Measurements from ENCODE around the gene GAB4. TPM values are rescaled to one million over a fixed set of nuclear protein-coding genes. Genes with fewer than 3 reads are reported as not detected.

Gene GAB4
- total RNA-seq, 4 donors from 2014 or later: 0.14 TPM; not detected in 3

DNA sequence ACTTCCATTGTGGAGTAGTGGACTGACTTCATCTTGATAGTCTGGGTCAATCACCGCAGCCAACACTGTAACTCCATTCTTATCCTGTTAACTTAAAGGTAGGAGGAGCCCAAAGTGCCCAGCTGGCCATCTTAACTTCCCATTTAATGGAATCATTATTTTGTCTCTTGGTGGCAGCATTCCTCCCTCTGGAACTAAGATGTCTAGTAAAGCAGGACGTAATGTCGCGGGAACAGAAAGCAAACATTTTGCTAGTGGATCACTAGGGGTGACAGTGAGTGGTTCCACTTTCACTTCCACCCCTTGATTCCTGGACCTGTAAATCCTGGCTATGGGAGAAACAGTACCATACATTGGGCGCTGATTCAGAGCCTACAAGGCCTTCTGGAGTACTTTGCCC lies 71.4 kb downstream of the GAB4 start:
- Histone ChIP-seq H3K9me3 (no peaks in the 10 kb centered on the region), H3K27ac (no peak overlapping the region), H3K4me1 (no peaks in the 10 kb centered on the region), H3K36me3 (no peaks in the 10 kb centered on the region), H3K4me3 (no peak overlapping the region), H3K27me3 (no peaks in the 10 kb centered on the region)
- TF ChIP-seq POLR2A (IDR thresholded peaks at IDR 0.05): no peak
- TF ChIP-seq, protein P1, sequence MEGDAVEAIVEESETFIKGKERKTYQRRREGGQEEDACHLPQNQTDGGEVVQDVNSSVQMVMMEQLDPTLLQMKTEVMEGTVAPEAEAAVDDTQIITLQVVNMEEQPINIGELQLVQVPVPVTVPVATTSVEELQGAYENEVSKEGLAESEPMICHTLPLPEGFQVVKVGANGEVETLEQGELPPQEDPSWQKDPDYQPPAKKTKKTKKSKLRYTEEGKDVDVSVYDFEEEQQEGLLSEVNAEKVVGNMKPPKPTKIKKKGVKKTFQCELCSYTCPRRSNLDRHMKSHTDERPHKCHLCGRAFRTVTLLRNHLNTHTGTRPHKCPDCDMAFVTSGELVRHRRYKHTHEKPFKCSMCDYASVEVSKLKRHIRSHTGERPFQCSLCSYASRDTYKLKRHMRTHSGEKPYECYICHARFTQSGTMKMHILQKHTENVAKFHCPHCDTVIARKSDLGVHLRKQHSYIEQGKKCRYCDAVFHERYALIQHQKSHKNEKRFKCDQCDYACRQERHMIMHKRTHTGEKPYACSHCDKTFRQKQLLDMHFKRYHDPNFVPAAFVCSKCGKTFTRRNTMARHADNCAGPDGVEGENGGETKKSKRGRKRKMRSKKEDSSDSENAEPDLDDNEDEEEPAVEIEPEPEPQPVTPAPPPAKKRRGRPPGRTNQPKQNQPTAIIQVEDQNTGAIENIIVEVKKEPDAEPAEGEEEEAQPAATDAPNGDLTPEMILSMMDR (IDR thresholded peaks at IDR 0.05): no peak
- intact Hi-C loops (cut with DNase I; ENCODE audit: low total_unique reads): no loop called here
- no peak for DNase-seq

DNA sequence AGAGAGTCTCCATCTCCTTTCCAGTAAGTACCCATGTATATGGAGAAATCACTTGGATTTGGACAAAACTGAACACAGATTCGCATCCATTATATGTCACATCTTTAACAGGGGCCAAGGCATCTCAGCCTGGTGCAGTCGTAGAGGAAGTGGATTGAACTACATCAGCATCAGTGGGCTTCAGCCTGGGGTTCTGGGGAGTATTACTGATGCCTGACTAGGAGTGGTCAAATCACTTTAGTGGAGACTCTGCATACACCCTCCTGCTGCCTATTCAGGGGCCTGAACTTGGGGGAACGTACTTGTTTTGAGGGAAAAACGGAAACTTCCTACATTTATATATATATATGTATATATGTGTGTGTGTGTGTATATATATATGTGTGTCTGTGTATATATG lies 72.8 kb downstream of the GAB4 start:
- intact Hi-C loops (cut with DNase I; ENCODE audit: low total_unique reads): no loop called here

DNA sequence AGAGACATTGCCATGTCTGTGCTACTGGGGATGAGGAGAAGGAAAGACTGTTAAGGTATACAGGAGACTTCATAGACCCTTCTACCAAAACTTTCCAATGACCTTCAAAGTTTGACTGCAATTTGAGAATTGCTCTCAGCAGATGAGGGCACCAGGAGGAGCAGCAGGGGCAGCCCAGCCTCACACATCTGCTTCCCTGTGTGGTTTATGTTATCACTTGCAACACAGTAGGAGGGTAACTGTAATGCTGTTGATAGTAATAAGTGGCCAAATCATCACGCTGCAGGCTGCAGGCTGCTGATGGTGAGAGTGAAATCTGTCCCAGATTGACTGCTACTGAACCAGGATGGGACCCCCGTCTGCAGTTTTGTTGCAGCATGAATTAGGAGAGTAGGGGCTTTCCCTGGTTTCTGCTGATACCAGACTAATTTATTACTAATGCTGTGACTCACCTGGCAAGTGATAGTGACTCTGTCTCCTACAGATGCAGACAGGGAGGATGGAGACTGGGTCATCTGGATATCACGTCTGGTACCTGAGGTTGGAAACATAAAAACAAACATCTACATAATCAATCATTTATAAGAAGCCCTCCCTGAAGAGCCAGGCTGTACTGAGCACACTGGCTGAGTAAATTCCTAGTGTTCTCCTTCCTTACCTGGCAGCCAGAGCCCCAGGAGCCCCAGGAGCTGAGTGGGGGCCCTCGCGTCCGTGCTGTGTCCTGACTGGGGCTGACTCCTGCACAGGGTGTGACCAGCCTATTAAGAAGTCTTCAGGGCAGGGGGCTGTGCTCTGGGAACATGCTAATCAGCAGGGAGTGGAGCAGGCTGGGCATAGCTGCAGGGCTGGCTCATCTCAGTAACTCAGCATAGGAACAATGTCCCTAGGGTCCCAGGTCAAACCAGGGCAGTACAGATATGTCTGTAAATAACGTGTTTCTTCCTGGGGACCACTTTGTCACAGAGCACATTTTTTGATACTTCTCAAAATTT lies 74.4 kb downstream of the GAB4 start:
- H3K27ac ChIP-seq: no peak overlapping the region
- intact Hi-C loops (cut with DNase I; ENCODE audit: low total_unique reads): no loop called here
- no peak for DNase-seq
- no peaks in the 10 kb centered on the region for H3K4me1 ChIP-seq
- no peak for TF ChIP-seq POLR2A (IDR thresholded peaks at IDR 0.05)
- TF ChIP-seq, protein P1 (IDR thresholded peaks at IDR 0.05): no peak
- H3K27me3 ChIP-seq: no peaks in the 10 kb centered on the region
- H3K4me3 ChIP-seq: no peak overlapping the region
- H3K36me3 ChIP-seq: no peaks in the 10 kb centered on the region
- H3K9me3 ChIP-seq: no peaks in the 10 kb centered on the region

More for the DNA sequence above, 72.8 kb downstream of the GAB4 start:
- Histone ChIP-seq H3K36me3 (no peaks in the 10 kb centered on the region), H3K9me3 (no peaks in the 10 kb centered on the region), H3K27me3 (no peaks in the 10 kb centered on the region), H3K27ac (no peak overlapping the region), H3K4me1 (no peaks in the 10 kb centered on the region), H3K4me3 (no peak overlapping the region)
- no peak for TF ChIP-seq POLR2A (IDR thresholded peaks at IDR 0.05)
- TF ChIP-seq, protein P1 (IDR thresholded peaks at IDR 0.05): no peak
- DNase-seq: no peak

GRCh38 chr22:16932577-16932976 lies 75.4 kb downstream of the GAB4 start:
- no peaks in the 10 kb centered on the region for H3K27me3 ChIP-seq

More at GRCh38 chr22:16932577-16932976, 75.4 kb downstream of the GAB4 start:
- Histone ChIP-seq H3K36me3 (no peaks in the 10 kb centered on the region), H3K27ac (no peak overlapping the region), H3K4me1 (no peaks in the 10 kb centered on the region), H3K9me3 (no peaks in the 10 kb centered on the region), H3K4me3 (no peak overlapping the region)
- DNase-seq: no peak
- TF ChIP-seq, protein P1 (IDR thresholded peaks at IDR 0.05): no peak
- TF ChIP-seq POLR2A (IDR thresholded peaks at IDR 0.05): no peak
- intact Hi-C loops (cut with DNase I; ENCODE audit: low total_unique reads): no loop called here

Data from uterus (tissue), 4 donors.